ENCODE results near the gene ZDHHC4.
"Not testable (repeated sequence)": the region's sequence is repeated elsewhere in the genome, so short reads cannot be mapped to it uniquely, and the experiment has no call there.

ZDHHC4 gene

DNA sequence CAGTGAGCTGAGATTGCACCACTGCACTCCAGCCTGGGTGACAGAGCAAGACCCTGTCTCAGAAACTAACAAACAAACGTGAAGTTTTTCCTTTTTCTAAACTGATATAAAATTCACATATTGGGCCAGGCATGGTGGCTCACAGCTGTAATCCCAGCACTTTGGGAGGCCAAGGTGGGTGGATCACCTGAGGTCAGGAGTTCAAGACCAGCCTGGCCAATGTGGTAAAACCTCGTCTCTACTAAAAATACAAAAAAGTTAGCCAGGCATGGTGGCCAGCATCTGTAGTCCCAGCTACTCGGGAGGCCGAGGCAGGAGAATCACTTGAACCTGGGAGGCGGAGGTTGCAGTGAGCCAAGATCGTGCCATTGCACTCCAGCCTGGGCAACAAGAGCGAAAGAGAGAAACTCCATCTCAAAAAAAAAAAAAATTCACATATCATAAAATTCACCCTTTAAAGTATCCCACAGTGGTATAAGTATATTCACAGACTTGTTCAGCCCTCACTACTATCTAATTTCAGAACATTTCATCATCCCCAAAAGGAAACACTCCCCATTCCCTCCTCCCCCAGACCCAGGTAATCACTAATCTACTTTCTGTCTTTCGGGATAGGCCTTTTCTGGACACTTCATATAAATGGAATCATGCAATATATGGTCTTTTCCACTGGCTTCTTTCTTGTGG lies 8.6 kb downstream of the ZDHHC4 start:
- H3K27ac ChIP-seq (ENCODE audit: low read length); H3K27me3 ChIP-seq (ENCODE audit: control insufficient read depth, insufficient read depth, low read length); H3K36me3 ChIP-seq (ENCODE audit: control insufficient read depth, insufficient read depth, low read length); DNase-seq (ENCODE audit: low read depth, low spot score); H3K4me1 ChIP-seq (ENCODE audit: control insufficient read depth, insufficient read depth, low read length); H3K9me3 ChIP-seq (ENCODE audit: control insufficient read depth, insufficient read depth, low read length); H3K4me3 ChIP-seq (ENCODE audit: low read length): not testable (repeated sequence)
- WGBS (ENCODE audit: insufficient coverage, insufficient read length) = no CpG with 5 or more reads among the region's 8 CpGs

DNA sequence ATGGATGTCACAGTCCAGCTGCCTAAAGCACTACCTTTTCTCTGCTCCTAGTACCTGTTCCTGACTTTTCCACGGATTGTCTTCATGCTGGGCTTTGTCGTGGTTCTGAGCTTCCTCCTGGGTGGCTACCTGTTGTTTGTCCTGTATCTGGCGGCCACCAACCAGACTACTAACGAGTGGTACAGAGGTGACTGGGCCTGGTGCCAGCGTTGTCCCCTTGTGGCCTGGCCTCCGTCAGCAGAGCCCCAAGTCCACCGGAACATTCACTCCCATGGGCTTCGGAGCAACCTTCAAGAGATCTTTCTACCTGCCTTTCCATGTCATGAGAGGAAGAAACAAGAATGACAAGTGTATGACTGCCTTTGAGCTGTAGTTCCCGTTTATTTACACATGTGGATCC lies 11.3 kb downstream of the ZDHHC4 start:
- DNase-seq (ENCODE audit: low read depth, low spot score) = no peak
- WGBS (ENCODE audit: insufficient coverage, insufficient read length) = no CpG with 5 or more reads among the region's 9 CpGs
- Histone ChIP-seq H3K27me3 (ENCODE audit: control insufficient read depth, insufficient read depth, low read length) (no peaks in the 10 kb centered on the region), H3K9me3 (ENCODE audit: control insufficient read depth, insufficient read depth, low read length) (no peaks in the 10 kb centered on the region), H3K4me3 (ENCODE audit: low read length) (no peak overlapping the region), H3K4me1 (ENCODE audit: control insufficient read depth, insufficient read depth, low read length) (peaks cover 3% of the 10 kb centered on the region; the same call in 1 of the 2 replicates), H3K27ac (ENCODE audit: low read length) (no peak overlapping the region), H3K36me3 (ENCODE audit: control insufficient read depth, insufficient read depth, low read length) (peaks cover under 1% of the 10 kb centered on the region; the same call in 1 of the 2 replicates)

DNA sequence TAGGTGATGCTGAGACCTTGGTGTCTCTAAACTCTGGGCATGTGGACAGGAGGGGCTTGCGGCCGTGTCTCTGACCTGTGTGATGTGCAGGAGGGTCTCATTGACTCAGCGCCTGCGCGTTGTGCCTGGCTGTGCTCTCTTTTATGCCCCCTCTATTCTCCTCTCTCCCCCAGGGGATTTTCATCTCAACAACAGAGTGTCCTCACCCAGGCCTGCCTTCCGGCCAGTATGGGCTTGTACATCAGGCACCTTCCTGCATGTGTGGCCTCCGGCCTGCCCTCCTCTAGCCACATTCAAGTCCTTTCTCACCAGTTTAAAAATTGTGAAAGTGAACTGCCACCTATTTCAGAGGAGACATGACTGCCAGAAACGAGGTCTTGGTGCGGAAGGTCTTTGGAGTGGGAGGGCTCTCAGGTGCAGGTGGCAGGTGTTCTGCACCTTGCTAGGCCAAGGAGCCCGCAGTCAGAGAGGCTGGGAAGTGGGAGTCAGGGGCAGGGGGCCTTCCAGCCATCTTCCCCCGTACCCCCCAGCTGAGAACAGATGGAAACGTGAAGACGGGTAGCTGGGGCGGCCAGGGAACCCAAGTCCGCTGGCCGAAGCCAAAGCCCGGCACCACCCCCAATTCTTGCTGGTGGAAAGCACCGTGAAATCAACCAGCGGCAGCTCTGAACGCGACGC lies 12.0 kb downstream of the ZDHHC4 start:
- DNase-seq (ENCODE audit: low read depth, low spot score) = no peak
- peaks cover 3% of the 10 kb centered on the region; the same call in 1 of the 2 replicates for H3K4me1 ChIP-seq (ENCODE audit: control insufficient read depth, insufficient read depth, low read length)
- H3K27ac ChIP-seq (ENCODE audit: low read length) = no peak overlapping the region
- peak overlapping the region; percentile 26; the same call in 1 of the 2 replicates for H3K4me3 ChIP-seq (ENCODE audit: low read length)
- no peaks in the 10 kb centered on the region for H3K27me3 ChIP-seq (ENCODE audit: control insufficient read depth, insufficient read depth, low read length)
- H3K36me3 ChIP-seq (ENCODE audit: control insufficient read depth, insufficient read depth, low read length) = no peaks in the 10 kb centered on the region; the same call in 1 of the 2 replicates
- H3K9me3 ChIP-seq (ENCODE audit: control insufficient read depth, insufficient read depth, low read length) = no peaks in the 10 kb centered on the region
- no CpG with 5 or more reads among the region's 22 CpGs for WGBS (ENCODE audit: insufficient coverage, insufficient read length)

DNA sequence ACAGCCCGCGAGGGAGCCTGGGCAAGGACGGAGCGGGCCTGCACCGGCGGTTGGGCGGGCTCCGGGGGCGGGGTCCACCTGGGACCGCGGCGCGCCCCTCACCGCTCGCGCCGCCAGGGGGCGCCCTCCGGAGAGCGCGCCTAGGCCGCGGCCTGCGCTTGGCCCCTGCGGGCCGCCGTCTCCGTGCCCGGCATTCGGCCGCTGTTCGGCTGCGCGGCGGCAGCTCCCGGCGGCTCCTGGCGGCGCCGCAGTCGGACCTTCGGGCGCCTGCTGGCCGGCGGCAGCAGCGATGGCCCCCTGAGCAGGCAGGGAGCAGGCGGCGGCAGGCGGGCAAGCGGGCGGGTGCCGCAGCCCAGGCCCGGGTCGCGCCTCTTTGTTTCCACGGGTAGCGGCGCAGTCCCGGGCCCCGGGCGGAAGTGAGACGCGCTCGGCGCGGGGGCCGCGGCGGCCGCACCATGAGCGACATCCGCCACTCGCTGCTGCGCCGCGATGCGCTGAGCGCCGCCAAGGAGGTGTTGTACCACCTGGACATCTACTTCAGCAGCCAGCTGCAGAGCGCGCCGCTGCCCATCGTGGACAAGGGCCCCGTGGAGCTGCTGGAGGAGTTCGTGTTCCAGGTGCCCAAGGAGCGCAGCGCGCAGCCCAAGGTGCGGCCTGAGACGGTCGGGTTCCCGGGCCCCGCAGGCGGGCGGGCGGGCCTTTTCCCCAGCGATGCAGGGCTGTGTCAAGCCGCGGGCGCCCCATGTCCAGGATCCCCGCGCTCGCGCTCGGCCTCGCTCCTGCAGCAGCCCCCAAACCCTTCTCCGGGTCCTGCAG lies 12.8 kb downstream of the ZDHHC4 start, which contains the start of gene INTS15:
Gene INTS15, plus strand, starts transcription at position 193 of the 816 bp plus-strand sequence. Its CDS starts 263 bp downstream, at position 456.
- H3K27ac ChIP-seq (ENCODE audit: low read length) = no peak within 1 kb of the TSS

DNA sequence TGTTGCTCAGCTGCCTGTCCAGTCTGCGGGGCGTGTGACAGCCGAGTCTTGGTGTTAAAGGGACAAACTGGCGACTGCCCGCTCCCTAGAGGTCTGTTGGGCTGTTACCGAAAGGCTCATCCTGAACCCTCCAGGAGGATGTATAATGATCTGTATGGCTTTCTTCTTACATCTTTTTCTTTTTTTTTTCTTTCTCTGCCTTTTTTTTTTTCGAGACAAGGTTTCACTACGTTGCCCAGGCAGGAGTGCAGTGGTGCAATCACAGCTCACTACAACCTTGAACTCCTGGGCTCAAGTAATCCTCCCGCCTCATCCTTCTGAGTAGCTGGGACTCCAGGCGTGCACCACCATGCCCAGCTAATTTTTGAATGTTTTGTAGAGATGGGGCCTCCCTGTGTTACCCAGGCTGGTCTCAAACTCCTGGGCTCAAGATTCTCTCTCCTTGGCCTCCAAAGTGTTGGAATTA lies 13.4 kb downstream of the ZDHHC4 start:
- no peak overlapping the region for H3K27ac ChIP-seq (ENCODE audit: low read length)
- no CpG with 5 or more reads among the region's 10 CpGs for WGBS (ENCODE audit: insufficient coverage, insufficient read length)
- peaks cover 5% of the 10 kb centered on the region for H3K36me3 ChIP-seq (ENCODE audit: control insufficient read depth, insufficient read depth, low read length)
- peaks cover 3% of the 10 kb centered on the region; the same call in 1 of the 2 replicates for H3K4me1 ChIP-seq (ENCODE audit: control insufficient read depth, insufficient read depth, low read length)
- H3K4me3 ChIP-seq (ENCODE audit: low read length) = peak overlapping the region; percentile 60
- no peak for DNase-seq (ENCODE audit: low read depth, low spot score)
- H3K27me3 ChIP-seq (ENCODE audit: control insufficient read depth, insufficient read depth, low read length) = no peaks in the 10 kb centered on the region
- no peaks in the 10 kb centered on the region for H3K9me3 ChIP-seq (ENCODE audit: control insufficient read depth, insufficient read depth, low read length)

More for the DNA sequence above, 12.8 kb downstream of the ZDHHC4 start, which contains the start of gene INTS15:
- no peaks in the 10 kb centered on the region; the same call in none of the 2 replicates for H3K36me3 ChIP-seq (ENCODE audit: control insufficient read depth, insufficient read depth, low read length)
- peak within 1 kb of the TSS; percentile 60 for H3K4me3 ChIP-seq (ENCODE audit: low read length)
- no peak for DNase-seq (ENCODE audit: low read depth, low spot score)
- H3K4me1 ChIP-seq (ENCODE audit: control insufficient read depth, insufficient read depth, low read length) = peaks cover 3% of the 10 kb centered on the region; the same call in 1 of the 2 replicates
- no peaks in the 10 kb centered on the region for H3K27me3 ChIP-seq (ENCODE audit: control insufficient read depth, insufficient read depth, low read length)
- no peaks in the 10 kb centered on the region for H3K9me3 ChIP-seq (ENCODE audit: control insufficient read depth, insufficient read depth, low read length)
- no CpG with 5 or more reads among the region's 107 CpGs for WGBS (ENCODE audit: insufficient coverage, insufficient read length)

DNA sequence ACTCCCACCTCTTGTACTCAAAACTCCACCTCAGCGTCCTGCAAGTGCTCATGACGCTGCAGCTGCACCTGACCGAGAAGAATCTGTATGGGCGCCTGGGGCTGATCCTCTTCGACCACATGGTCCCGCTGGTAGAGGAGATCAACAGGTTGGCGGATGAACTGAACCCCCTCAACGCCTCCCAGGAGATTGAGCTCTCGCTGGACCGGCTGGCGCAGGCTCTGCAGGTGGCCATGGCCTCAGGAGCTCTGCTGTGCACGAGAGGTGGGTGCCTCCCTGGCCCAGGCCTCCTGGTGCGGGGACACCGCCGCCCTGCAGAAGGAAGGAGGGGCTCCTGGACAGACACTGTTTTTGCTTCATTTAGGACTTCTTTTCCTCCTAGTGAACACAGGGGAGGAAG lies 22.8 kb downstream of the ZDHHC4 start:
- H3K4me1 ChIP-seq (ENCODE audit: control insufficient read depth, insufficient read depth, low read length) = no peaks in the 10 kb centered on the region
- peaks cover 20% of the 10 kb centered on the region for H3K36me3 ChIP-seq (ENCODE audit: control insufficient read depth, insufficient read depth, low read length)
- no peak overlapping the region for H3K27ac ChIP-seq (ENCODE audit: low read length)
- no peaks in the 10 kb centered on the region for H3K9me3 ChIP-seq (ENCODE audit: control insufficient read depth, insufficient read depth, low read length)
- DNase-seq (ENCODE audit: low read depth, low spot score) = no peak
- H3K4me3 ChIP-seq (ENCODE audit: low read length) = no peak overlapping the region
- H3K27me3 ChIP-seq (ENCODE audit: control insufficient read depth, insufficient read depth, low read length) = no peaks in the 10 kb centered on the region
- WGBS (ENCODE audit: insufficient coverage, insufficient read length) = no CpG with 5 or more reads among the region's 15 CpGs

DNA sequence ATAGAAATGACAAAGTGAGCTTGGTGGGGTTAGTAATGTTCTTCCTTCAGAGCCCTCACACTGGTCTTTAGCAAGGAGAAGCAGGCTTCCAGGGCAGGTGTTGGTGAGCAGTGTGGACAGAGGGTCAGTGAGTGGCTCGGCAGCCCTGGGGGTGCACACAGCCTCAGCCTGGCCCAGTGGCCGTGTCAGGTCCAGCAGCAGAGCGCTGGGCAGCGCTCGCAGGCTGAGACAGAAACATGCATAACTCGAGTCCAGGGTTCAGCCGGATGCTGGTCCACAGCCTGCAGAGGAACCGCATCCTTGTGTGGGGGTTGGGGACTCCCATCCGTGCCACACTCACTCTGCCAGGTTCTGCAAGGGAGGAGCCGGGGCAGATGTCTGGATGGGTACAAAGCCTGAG lies 27.2 kb downstream of the ZDHHC4 start:
- Histone ChIP-seq H3K4me3 (ENCODE audit: low read length) (no peak overlapping the region), H3K4me1 (ENCODE audit: control insufficient read depth, insufficient read depth, low read length) (no peaks in the 10 kb centered on the region), H3K9me3 (ENCODE audit: control insufficient read depth, insufficient read depth, low read length) (no peaks in the 10 kb centered on the region), H3K36me3 (ENCODE audit: control insufficient read depth, insufficient read depth, low read length) (peaks cover 7% of the 10 kb centered on the region; the same call in 1 of the 2 replicates), H3K27ac (ENCODE audit: low read length) (no peak overlapping the region), H3K27me3 (ENCODE audit: control insufficient read depth, insufficient read depth, low read length) (no peaks in the 10 kb centered on the region)
- no CpG with 5 or more reads among the region's 10 CpGs for WGBS (ENCODE audit: insufficient coverage, insufficient read length)
- no peak for DNase-seq (ENCODE audit: low read depth, low spot score)

DNA sequence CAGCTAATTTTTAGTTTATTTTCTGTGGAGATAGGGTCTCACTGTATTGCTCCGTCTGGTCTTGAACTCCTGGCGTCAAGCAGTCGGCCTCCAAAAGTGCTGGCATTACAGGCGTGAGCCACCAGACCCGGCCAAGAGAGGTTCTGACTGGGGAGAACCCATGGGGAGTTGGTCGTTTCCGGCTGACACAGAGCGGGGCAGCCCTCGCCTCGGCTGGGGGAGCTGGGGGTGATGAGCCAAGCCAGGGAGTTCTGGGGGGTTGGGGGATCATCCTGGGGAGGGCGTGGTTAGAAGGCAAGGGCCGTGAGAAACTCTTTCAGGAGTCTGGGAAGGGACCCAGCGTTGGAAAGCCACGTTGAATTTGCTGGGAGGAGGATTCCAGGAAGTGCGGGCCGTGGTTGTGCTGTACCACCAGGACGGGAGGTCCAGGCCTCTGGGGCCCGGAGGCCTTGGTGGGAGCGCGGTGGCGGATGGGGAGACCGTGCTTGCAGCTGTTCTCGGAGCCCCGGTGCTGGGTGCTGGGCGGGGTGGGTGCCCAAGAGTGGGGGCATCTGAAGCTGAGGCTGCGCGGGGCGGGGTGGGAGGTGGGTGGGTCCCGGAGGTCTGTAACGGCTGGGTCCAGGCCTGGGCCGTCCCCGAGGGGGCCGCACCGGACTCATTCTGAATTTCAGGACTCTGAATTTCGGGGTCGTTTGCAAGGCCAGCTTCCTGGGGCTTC lies 29.8 kb downstream of the ZDHHC4 start:
- Histone ChIP-seq H3K9me3 (ENCODE audit: control insufficient read depth, insufficient read depth, low read length) (no peaks in the 10 kb centered on the region), H3K4me3 (ENCODE audit: low read length) (no peak overlapping the region), H3K27ac (ENCODE audit: low read length) (no peak overlapping the region), H3K36me3 (ENCODE audit: control insufficient read depth, insufficient read depth, low read length) (0 out of 2 replicates have a peak, but pooled peaks cover 3% of the 10 kb centered on the region), H3K27me3 (ENCODE audit: control insufficient read depth, insufficient read depth, low read length) (no peaks in the 10 kb centered on the region), H3K4me1 (ENCODE audit: control insufficient read depth, insufficient read depth, low read length) (no peaks in the 10 kb centered on the region)
- WGBS (ENCODE audit: insufficient coverage, insufficient read length) = no CpG with 5 or more reads among the region's 36 CpGs
- DNase-seq (ENCODE audit: low read depth, low spot score) = no peak

DNA sequence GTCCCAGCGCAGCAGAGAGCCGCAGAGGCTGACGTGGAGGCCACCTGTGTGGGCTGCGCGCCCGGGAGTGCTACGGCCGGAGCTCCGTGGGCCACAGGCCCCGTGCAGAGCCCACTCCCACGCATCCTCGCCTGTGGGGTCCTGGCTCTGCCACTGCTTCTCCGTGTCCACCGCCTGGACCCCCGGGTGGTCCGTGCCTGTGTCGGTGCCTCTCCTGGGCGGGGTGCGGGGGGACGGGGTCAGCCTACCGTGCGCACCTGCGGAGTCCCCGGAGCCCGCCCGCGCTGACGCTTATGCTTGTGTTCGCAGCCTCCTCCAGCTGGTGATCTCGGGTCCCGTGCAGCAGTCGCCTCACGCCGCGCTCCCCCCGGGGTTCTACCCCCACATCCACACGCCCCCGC lies 30.4 kb downstream of the ZDHHC4 start:
- H3K9me3 ChIP-seq (ENCODE audit: control insufficient read depth, insufficient read depth, low read length) = no peaks in the 10 kb centered on the region
- no peak overlapping the region for H3K4me3 ChIP-seq (ENCODE audit: low read length)
- DNase-seq (ENCODE audit: low read depth, low spot score) = no peak
- no peaks in the 10 kb centered on the region for H3K27me3 ChIP-seq (ENCODE audit: control insufficient read depth, insufficient read depth, low read length)
- no peaks in the 10 kb centered on the region for H3K4me1 ChIP-seq (ENCODE audit: control insufficient read depth, insufficient read depth, low read length)
- H3K27ac ChIP-seq (ENCODE audit: low read length) = no peak overlapping the region
- no peaks in the 10 kb centered on the region for H3K36me3 ChIP-seq (ENCODE audit: control insufficient read depth, insufficient read depth, low read length)
- WGBS (ENCODE audit: insufficient coverage, insufficient read length) = no CpG with 5 or more reads among the region's 38 CpGs

All from iPS DF 6.9 (cell line).